PFSK-1 (cell line): ENCODE results near the gene MAPK8IP3.

Experiments
- FOXP2 ChIP-seq: optimal IDR thresholded peaks from 2 replicates; pipeline ENCODE3; 2011; ENCODE audit warnings: borderline replicate concordance, control low read depth, inconsistent platforms; ENCODE audit not compliant: insufficient read depth; ENCODE audit errors: extremely low read length, extremely low read depth
- POLR2AphosphoS5 ChIP-seq: IDR thresholded peaks from 2 replicates; pipeline ENCODE4 v1.6.1; 2012; ENCODE audit warnings: low read depth, mild to moderate bottlenecking, control low read depth, low read length, moderate library complexity
- SIN3A ChIP-seq: IDR thresholded peaks from 2 replicates; pipeline ENCODE4 v1.6.1; 2012; ENCODE audit warnings: mild to moderate bottlenecking, low read length, moderate library complexity, borderline replicate concordance; ENCODE audit not compliant: insufficient read depth
- TAF1 ChIP-seq: IDR thresholded peaks from 2 replicates; pipeline ENCODE4 v1.6.1; 2012; ENCODE audit warnings: low read length, control low read depth, borderline replicate concordance; ENCODE audit not compliant: insufficient read depth
- TF ChIP-seq, protein P1 (sequence below), 2 experiments: IDR thresholded peaks; 2 replicates each; pipeline versions ENCODE4 v1.6.1 to v1.8.0; 2011 to 2012; ENCODE audit warnings: low read depth in 2 of 2, low read length in 2 of 2, control low read depth in 1 of 2, inconsistent platforms in 1 of 2, mild to moderate bottlenecking in 1 of 2, moderate library complexity in 1 of 2; ENCODE audit not compliant: insufficient read depth in 1 of 2

Gene MAPK8IP3

DNA sequence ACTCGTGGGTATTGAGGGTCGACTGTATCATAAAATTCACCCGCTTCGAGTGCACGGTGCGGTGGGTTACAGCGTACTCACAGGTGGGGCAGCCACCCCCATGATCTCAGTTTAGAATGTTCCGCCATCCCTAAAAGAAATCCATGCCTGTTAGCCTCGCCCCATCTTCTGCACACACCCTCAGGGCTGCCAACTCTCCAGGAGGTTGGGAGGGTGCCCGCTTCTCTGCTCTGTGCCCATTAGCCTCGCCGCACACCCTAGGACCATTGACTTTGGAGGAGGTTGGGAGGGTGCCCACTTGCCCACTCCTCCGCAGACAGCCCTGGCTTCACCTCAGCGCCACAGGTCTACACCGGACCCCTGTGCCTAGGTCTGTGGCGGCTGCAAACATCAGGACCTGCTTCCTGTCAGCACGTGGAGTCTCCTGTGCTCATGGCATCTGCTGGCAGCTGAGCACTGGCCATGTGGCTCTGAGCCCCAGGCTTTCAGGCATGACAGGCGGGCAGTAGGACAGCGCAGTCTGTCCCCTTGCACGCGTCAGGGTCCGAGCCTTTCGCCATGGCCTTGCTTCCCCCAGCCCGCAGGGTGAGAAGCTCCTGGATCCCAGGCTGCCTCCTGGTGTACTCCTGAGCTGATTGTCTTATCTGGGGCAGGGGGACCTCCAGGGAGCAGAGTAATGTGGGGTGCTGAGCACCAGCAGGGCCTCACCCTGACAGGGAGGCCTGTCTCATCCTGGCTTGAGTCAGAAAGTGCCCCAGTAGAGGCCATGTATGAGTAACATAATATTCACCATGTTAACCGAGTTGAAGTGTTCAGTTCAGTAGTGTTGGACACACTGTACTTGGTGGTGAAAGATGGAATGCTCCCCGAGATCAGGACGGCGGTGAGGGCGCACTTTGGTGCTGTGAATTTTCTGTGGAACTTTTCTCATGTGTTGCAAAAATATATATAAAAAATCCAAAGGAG lies 43.4 kb downstream of the MAPK8IP3 start:
- TF ChIP-seq POLR2AphosphoS5 (no peak; the same call in 1 of the 2 replicates), FOXP2 (no peak), SIN3A (no peak), TAF1 (no peak)
- TF ChIP-seq, protein P1, sequence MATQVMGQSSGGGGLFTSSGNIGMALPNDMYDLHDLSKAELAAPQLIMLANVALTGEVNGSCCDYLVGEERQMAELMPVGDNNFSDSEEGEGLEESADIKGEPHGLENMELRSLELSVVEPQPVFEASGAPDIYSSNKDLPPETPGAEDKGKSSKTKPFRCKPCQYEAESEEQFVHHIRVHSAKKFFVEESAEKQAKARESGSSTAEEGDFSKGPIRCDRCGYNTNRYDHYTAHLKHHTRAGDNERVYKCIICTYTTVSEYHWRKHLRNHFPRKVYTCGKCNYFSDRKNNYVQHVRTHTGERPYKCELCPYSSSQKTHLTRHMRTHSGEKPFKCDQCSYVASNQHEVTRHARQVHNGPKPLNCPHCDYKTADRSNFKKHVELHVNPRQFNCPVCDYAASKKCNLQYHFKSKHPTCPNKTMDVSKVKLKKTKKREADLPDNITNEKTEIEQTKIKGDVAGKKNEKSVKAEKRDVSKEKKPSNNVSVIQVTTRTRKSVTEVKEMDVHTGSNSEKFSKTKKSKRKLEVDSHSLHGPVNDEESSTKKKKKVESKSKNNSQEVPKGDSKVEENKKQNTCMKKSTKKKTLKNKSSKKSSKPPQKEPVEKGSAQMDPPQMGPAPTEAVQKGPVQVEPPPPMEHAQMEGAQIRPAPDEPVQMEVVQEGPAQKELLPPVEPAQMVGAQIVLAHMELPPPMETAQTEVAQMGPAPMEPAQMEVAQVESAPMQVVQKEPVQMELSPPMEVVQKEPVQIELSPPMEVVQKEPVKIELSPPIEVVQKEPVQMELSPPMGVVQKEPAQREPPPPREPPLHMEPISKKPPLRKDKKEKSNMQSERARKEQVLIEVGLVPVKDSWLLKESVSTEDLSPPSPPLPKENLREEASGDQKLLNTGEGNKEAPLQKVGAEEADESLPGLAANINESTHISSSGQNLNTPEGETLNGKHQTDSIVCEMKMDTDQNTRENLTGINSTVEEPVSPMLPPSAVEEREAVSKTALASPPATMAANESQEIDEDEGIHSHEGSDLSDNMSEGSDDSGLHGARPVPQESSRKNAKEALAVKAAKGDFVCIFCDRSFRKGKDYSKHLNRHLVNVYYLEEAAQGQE (IDR thresholded peaks at IDR 0.05; ENCODE audit: insufficient read depth in 1 of 2, low read depth in 2 of 2, low read length in 2 of 2) = no peak

DNA sequence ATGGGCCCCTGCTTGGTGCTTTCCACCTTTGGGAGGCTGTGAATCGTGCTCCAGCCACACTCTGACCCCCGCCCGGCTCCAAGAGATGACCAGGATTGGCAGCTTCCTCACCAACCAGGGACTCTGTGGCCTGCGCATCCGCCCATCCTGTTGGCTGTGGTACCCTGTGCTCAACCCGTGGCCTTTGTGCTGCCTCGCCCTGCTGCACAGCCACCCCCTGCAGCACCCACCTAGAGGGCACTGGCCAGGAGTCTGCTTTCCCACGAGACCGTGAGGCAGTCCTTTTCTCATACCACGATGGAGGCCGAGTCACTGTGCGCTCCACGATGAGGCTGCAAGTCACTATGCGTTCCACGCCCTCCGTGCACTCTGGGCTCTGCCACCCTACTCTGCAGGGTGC lies 46.0 kb downstream of the MAPK8IP3 start:
- no peak for TF ChIP-seq FOXP2
- no peak for TF ChIP-seq SIN3A
- no peak for TF ChIP-seq TAF1
- TF ChIP-seq, protein P1 (IDR thresholded peaks at IDR 0.05; ENCODE audit: insufficient read depth in 1 of 2, low read depth in 2 of 2, low read length in 2 of 2) = no peak
- TF ChIP-seq POLR2AphosphoS5 = no peak

DNA sequence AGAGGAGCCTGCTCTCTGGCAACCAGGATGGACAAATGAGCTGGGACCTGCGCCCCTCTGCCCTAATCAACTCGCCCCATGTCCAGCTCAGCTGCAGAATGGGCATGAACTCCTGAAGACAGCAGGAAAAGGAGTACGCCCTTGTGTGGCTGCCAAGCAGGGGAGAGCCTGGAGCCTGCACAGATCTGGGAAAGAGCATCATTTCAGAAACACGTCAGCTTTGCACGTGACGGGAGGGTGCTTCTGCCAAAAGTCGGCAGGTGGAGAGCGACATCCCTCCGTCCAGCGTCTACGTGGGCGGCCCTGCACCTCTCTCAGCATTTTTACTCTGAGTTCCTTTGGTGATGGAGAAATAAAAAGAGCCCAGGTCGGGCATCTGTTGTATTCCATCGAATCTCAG lies 46.9 kb downstream of the MAPK8IP3 start:
- no peak for TF ChIP-seq FOXP2
- TF ChIP-seq POLR2AphosphoS5 = no peak
- no peak for TF ChIP-seq TAF1
- TF ChIP-seq, protein P1 (IDR thresholded peaks at IDR 0.05; ENCODE audit: insufficient read depth in 1 of 2, low read depth in 2 of 2, low read length in 2 of 2) = no peak
- no peak for TF ChIP-seq SIN3A

DNA sequence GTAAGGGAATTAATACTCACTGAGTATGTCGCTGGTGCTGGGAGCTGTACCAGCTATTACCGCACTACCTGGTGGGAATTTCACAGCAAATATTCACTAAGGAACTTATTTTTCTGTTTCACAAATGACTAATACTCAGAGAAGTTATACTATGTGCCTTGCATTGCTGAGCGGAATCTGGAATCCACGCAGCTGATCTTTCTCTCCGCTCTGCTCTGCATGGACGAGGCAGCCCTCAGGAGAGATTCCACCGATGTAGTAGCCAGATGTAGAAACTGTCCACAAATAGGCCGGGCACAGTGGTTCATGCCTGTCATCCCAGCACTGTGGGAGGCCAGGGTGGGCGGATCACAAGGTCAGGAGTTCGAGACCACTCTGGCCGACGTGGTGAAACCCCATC lies 48.2 kb downstream of the MAPK8IP3 start:
- TF ChIP-seq TAF1 (no peak), SIN3A (no peak), POLR2AphosphoS5 (no peak), FOXP2 (no peak)
- TF ChIP-seq, protein P1 (IDR thresholded peaks at IDR 0.05; ENCODE audit: insufficient read depth in 1 of 2, low read depth in 2 of 2, low read length in 2 of 2) = no peak

- TF ChIP-seq TAF1 (no peak), FOXP2 (no peak), SIN3A (no peak), POLR2AphosphoS5 (no peak; the same call in 1 of the 2 replicates)
- TF ChIP-seq, protein P1 (IDR thresholded peaks at IDR 0.05; ENCODE audit: insufficient read depth in 1 of 2, low read depth in 2 of 2, low read length in 2 of 2) = no peak
Observed at GRCh38 chr16:1757714-1758461, 51.9 kb downstream of the MAPK8IP3 start.
